Endothelial cell (in vitro differentiated cells): ENCODE data around the gene C20orf141. TPM values are rescaled to one million over a fixed set of nuclear protein-coding genes. Genes with fewer than 3 reads are reported as not detected.
"Not testable (repeated sequence)": the region's sequence is repeated elsewhere in the genome, so short reads cannot be mapped to it uniquely, and the experiment has no call there.

Experiments
- DNase-seq: peaks from one replicate; pipeline ENCODE4 v3.0.0; 2021; ENCODE audit warnings: low spot score
- H3K27ac Mint-ChIP-seq: one replicate; pipeline ENCODE4 v1.8.0; 2021; ENCODE audit warnings: mixed read lengths, inconsistent platforms; ENCODE audit not compliant: unreplicated experiment
- H3K27me3 Mint-ChIP-seq: one replicate; pipeline ENCODE4 v1.8.0; 2021; ENCODE audit warnings: mild to moderate bottlenecking, moderate library complexity, mixed read lengths, inconsistent platforms; ENCODE audit not compliant: unreplicated experiment
- H3K36me3 Mint-ChIP-seq: one replicate; pipeline ENCODE4 v1.8.0; 2021; ENCODE audit warnings: mild to moderate bottlenecking, low read depth, mixed read lengths, inconsistent platforms; ENCODE audit not compliant: unreplicated experiment
- H3K4me1 Mint-ChIP-seq: one replicate; pipeline ENCODE4 v1.8.0; 2021; ENCODE audit warnings: mild to moderate bottlenecking, mixed read lengths, inconsistent platforms; ENCODE audit not compliant: unreplicated experiment
- H3K4me3 Mint-ChIP-seq: one replicate; pipeline ENCODE4 v1.8.0; 2021; ENCODE audit warnings: mild to moderate bottlenecking, mixed read lengths, inconsistent platforms; ENCODE audit not compliant: unreplicated experiment
- H3K9me3 Mint-ChIP-seq: one replicate; pipeline ENCODE4 v1.8.0; 2021; ENCODE audit warnings: mixed read lengths, inconsistent platforms; ENCODE audit not compliant: unreplicated experiment
- CTCF ChIP-seq: fragments of 200-600 bp; sonication (generic); IDR thresholded peaks from one replicate; pipeline ENCODE4 v1.5.0; 2021; ENCODE audit warnings: antibody characterized with exemption; ENCODE audit not compliant: unreplicated experiment
- total RNA-seq: library from RNA; stranded (reverse); fragmentation: NEBNext Ultra II Directional; extraction: Animal tissue kit (Norgen Biotek cat#: 25700); gene quantifications from one replicate; pipeline ENCODE4 v1.2.1, GENCODE V29; 2021; ENCODE audit not compliant: unreplicated experiment

The C20orf141 gene
- total RNA-seq, 1 donor from 2014 or later = not detected

- H3K9me3 Mint-ChIP-seq = no peaks in the 10 kb centered on the region
- H3K27ac Mint-ChIP-seq = no peak overlapping the region
- DNase-seq = no peak
- no peak for TF ChIP-seq CTCF
- no peak overlapping the region for H3K4me3 Mint-ChIP-seq
- peaks cover 28% of the 10 kb centered on the region for H3K27me3 Mint-ChIP-seq
- peaks cover 5% of the 10 kb centered on the region for H3K36me3 Mint-ChIP-seq
- H3K4me1 Mint-ChIP-seq = peaks cover 22% of the 10 kb centered on the region
Observed at GRCh38 chr20:2804852-2805688, 9.7 kb upstream of the C20orf141 start.

- peaks cover 19% of the 10 kb centered on the region for H3K4me1 Mint-ChIP-seq
- no peak overlapping the region for H3K27ac Mint-ChIP-seq
- no peaks in the 10 kb centered on the region for H3K9me3 Mint-ChIP-seq
- peak overlapping the region; percentile 3 for H3K4me3 Mint-ChIP-seq
- TF ChIP-seq CTCF = no peak
- H3K27me3 Mint-ChIP-seq = peaks cover 27% of the 10 kb centered on the region
- H3K36me3 Mint-ChIP-seq = peaks cover 4% of the 10 kb centered on the region
- DNase-seq = no peak
Observed at GRCh38 chr20:2805689-2806350, 9.0 kb upstream of the C20orf141 start.

- H3K4me1 Mint-ChIP-seq = peaks cover 14% of the 10 kb centered on the region
- H3K4me3 Mint-ChIP-seq = peak overlapping the region; percentile 3
- no peaks in the 10 kb centered on the region for H3K9me3 Mint-ChIP-seq
- TF ChIP-seq CTCF = no peak
- peaks cover 4% of the 10 kb centered on the region for H3K36me3 Mint-ChIP-seq
- no peak for DNase-seq
- H3K27ac Mint-ChIP-seq = no peak overlapping the region
- peaks cover 24% of the 10 kb centered on the region for H3K27me3 Mint-ChIP-seq
Observed at GRCh38 chr20:2806351-2806701, 8.5 kb upstream of the C20orf141 start.

- Mint-ChIP-seq H3K4me3 (no peak overlapping the region), H3K27me3 (peaks cover 19% of the 10 kb centered on the region), H3K4me1 (peaks cover 9% of the 10 kb centered on the region), H3K36me3 (peaks cover 4% of the 10 kb centered on the region), H3K9me3 (no peaks in the 10 kb centered on the region), H3K27ac (no peak overlapping the region)
- no peak for TF ChIP-seq CTCF
- DNase-seq = no peak
Observed at GRCh38 chr20:2807019-2807418, 7.8 kb upstream of the C20orf141 start.

- H3K27me3 Mint-ChIP-seq = peaks cover 19% of the 10 kb centered on the region
- H3K36me3 Mint-ChIP-seq, DNase-seq, H3K9me3 Mint-ChIP-seq, H3K4me1 Mint-ChIP-seq, H3K4me3 Mint-ChIP-seq, H3K27ac Mint-ChIP-seq: not testable (repeated sequence)
Observed at GRCh38 chr20:2807929-2808328, 6.9 kb upstream of the C20orf141 start.
